ENCODE data around the gene CTAGE4.
"Not testable (repeated sequence)": the region's sequence is repeated elsewhere in the genome, so short reads cannot be mapped to it uniquely, and the experiment has no call there.

Gene CTAGE4

GRCh38 chr7:144217200-144217599 is 33.9 kb downstream of the CTAGE4 start:
- not testable (repeated sequence) for DNase-seq

- DNase-seq: not testable (repeated sequence)
Measured at GRCh38 chr7:144218581-144218980, 35.3 kb downstream of the CTAGE4 start.

DNA sequence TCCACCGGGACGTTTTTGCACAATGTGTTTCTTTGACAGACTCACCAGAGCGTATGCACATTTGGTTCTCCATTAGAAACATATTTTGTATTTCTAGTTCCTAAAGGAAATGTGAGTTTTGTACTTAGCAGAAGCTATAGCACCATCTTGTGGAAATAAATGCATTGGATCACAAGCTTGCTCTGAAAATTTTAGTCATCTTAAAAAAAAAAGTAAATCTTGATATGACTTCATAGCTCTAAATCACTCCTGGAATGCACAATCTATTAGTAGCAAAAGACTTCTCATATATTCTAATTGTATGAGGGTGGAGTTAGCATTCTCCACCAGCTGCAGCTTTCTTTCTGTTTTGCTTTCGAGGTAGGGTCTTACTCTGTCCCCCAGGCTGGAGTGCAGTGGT is 35.9 kb downstream of the CTAGE4 start:
- not testable (repeated sequence) for DNase-seq

DNA sequence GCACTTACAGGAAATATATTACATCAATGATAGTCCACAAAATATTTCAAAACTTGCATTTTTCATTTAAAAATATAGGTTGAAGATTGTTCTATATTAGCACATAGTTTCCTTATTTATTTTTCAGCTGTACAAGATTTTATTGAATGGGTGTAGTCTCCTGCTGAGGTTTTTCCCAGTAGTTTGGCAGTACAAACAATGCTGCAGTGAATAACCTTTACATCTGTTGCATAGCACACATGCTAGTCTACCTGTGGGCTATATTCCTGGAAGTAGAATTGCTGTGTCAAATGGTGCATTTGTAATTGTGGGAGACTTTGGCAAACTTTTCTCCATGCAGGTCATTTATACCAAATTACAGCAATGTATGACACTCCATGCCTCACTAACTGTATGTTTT is 37.3 kb downstream of the CTAGE4 start:
- DNase-seq: not testable (repeated sequence)

GRCh38 chr7:144223675-144224074 is 40.4 kb downstream of the CTAGE4 start:
- not testable (repeated sequence) for DNase-seq

GRCh38 chr7:144226866-144227265 is 43.6 kb downstream of the CTAGE4 start:
- not testable (repeated sequence) for DNase-seq

DNA sequence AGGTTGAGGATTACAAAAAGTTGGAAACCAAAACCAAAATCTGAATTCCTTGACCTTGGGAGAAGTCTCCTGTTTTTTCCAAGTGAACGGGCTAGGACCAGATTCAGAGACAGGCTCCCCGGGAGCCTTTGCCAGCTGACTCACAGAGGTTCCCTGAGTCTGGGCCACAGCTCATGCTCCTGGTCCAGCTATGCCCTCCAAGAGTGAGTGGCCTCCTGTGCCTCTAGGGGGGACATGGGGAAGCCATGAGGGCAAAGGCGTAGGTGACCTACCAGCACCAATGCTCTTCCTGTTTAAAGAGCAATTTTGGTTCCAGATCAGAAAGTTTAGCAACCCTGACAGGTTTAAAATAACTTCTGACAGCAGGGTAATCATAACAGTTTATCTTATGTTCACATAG is 45.5 kb downstream of the CTAGE4 start:
- not testable (repeated sequence) for DNase-seq

DNA sequence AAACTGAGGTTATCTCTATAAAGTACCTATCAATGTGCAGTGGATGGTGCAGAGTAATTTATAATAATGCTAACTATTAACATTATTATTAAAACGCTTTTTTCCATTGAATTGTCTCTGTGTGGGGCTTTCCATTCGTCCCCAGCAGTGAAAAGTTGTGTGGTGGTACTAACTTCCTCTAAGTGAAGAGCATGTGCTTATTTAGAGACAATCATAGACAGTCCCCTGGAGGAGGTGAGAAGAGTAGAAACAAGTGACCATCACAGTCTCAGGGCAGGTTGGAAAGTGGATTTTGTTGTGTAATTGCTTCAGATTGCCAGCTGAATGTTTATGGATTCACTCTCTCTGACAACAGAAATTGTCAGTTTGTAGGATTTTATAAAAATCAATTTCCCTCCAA is 47.8 kb downstream of the CTAGE4 start:
- DNase-seq: not testable (repeated sequence)

DNA sequence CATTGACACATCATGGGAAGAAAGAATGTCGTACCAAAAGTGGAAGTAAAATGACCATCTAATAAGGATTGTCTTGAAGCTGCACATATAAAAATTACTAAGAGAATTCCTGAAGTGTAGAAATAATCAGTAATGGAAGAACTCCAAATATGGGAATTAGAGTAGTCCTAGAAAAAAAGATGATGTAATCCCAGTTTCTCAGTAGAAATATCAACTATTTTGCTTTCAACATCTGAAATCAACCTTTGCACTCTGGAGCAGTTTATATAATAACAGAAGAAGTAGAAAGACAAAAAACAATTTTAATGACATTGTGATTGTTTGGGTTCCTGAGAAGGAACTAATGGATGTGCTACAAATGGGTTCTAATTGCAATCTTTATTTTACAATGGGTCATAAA is 49.8 kb downstream of the CTAGE4 start:
- not testable (repeated sequence) for DNase-seq
